Globus pallidus (tissue), 1 donor: ENCODE results near the gene SETD2.

Experiments used
- DNase-seq: peaks from one replicate; pipeline ENCODE4 v3.0.0-alpha.2; 2015; ENCODE audit warnings: low spot score

The SETD2 gene

GRCh38 chr3:46998121-46998851 lies 165.6 kb downstream of the SETD2 start:
- DNase-seq: no peak

GRCh38 chr3:46997453-46998091 lies 166.3 kb downstream of the SETD2 start:
- DNase-seq: no peak

GRCh38 chr3:46996689-46997452 lies 167.0 kb downstream of the SETD2 start:
- DNase-seq: no peak

DNA sequence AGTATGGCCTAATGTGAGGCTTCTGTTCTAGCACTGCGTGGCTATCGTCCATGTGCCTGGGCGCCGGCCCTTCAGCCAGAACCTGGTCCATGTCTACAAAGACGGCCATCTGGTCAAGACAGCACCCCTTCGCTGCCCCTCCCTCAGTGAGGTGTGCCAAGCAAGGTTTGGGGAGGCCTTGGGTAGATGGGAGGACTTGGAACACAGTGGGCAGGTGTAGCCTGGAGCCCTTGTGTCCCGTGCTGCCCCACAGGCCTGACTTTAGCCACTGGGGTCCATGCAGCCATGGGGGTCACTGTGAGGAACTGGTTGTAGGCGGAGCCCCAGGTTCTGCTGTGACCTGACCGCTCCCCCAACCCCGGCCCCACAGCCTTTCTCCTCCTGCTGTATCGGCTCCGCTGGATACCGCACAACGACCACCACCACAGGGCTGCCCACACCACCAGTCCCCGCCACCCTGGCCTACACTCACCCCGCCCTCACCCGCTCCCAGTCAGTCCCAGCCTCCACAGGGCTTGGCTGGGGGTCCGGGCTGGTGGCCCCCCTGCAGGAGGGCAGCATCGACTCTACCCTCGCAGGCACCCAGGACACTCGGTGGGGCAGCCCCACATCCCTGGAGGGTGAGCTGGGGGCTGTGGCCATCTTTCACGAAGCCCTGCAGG lies 167.9 kb downstream of the SETD2 start:
- DNase-seq: no peak

- DNase-seq: no peak
Measured at GRCh38 chr3:46994801-46995731, 168.8 kb downstream of the SETD2 start.

GRCh38 chr3:46993986-46994385 lies 169.9 kb downstream of the SETD2 start:
- no peak for DNase-seq

GRCh38 chr3:46993292-46993691 lies 170.6 kb downstream of the SETD2 start:
- no peak for DNase-seq

GRCh38 chr3:46992231-46992630 lies 171.7 kb downstream of the SETD2 start:
- no peak for DNase-seq

- no peak for DNase-seq
Measured at GRCh38 chr3:46991406-46992165, 172.3 kb downstream of the SETD2 start.

- DNase-seq: no peak
Measured at GRCh38 chr3:46990573-46991374, 173.1 kb downstream of the SETD2 start.

- DNase-seq: no peak
Measured at GRCh38 chr3:46989146-46989810, 174.6 kb downstream of the SETD2 start.

DNA sequence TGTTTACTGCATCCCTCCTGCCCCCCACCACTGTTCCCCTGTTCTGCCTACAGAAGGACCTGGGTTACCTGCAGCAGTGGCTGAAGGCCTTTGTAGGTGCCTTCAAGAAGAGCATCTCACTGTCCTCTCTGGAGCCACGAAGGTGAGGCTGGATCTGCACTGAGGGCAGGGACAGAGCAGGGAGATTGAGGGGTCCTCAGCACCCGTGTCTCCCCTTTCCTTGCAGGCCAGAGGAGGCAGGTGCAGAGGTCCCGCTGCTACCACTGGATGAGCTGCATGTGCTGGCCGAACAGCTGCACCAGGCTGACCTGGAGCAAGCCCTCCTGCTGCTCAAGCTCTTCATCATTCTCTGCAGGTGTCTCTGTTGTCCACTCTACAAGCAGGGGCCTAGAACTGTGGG lies 175.3 kb downstream of the SETD2 start:
- no peak for DNase-seq

DNA sequence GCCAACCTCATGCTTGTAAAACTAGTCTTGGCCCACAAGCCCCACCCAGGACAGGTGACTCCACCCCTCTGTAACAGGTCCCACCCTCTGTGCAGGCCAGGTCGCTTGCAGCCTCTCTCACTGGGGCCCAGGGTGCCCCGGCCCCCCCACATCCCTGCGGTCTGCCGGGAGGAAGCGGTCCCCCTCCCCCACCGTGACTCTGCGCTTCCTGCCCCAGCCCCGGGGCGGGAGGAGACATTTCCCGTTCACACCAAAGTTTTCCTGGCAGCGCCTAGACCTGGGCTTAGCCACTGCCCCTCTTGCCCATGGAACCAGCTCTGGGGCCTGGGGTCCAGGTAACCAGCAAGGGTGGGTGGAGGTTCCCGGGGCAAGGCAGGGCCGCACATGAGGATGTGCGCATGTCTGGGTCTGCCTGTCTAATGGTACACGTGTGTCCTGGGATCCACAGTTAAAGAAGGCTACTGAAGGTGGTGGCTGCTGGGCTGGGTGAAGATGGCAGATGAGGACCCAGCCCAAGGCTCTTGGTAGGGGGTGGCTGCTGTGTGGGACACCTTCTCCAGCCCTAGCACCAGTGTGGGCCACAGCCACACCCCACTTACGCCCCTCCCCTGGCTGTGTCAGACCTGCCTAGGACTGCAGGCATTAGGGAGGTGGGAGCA lies 176.0 kb downstream of the SETD2 start:
- no peak for DNase-seq

DNA sequence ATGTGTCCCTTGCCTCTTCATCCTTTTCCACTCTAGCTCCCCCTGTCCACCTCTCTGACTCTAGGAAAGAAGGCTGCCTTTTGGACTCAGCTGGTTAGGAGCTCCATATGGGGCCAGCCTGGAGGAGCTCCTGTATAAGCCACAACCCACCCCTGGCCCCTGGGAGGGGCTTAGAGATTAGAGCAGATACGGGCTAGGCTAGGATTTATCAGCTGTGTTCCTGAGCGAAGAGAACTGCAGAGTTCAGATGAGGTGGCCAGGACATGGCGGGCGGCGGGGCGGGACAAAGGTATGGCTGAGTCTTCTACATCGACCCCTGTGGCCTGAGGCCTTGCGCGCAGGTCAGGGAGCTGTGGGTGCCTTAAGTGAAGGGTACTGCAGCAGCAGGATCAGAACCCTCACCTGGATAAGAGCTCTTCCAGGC lies 176.6 kb downstream of the SETD2 start:
- no peak for DNase-seq

DNA sequence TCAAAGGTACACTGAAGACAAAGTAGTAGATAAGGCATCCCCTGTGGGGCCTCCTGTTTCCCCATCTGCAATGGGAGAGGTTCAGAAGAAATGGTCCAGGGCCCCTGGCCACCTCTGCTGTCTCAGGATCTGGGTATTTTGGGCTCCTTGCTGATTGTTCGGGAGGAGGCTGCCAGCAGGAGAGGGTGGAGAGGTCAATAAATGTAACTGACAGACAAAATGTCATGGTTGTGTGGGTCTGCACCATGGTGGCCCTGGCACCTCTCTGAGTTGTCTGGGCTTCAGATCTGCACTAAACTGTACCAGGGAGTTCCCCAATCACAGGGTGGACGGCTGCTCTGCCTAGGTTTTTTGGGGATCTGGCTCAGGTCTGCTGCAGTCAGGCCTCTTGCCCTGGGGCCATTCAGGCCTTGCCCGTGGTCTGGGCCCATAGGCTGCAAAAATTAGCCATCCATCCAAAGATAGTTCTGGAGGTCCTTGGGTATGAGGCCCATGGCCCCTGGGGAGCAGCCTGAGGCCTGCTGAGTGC lies 177.1 kb downstream of the SETD2 start:
- no peak for DNase-seq

DNA sequence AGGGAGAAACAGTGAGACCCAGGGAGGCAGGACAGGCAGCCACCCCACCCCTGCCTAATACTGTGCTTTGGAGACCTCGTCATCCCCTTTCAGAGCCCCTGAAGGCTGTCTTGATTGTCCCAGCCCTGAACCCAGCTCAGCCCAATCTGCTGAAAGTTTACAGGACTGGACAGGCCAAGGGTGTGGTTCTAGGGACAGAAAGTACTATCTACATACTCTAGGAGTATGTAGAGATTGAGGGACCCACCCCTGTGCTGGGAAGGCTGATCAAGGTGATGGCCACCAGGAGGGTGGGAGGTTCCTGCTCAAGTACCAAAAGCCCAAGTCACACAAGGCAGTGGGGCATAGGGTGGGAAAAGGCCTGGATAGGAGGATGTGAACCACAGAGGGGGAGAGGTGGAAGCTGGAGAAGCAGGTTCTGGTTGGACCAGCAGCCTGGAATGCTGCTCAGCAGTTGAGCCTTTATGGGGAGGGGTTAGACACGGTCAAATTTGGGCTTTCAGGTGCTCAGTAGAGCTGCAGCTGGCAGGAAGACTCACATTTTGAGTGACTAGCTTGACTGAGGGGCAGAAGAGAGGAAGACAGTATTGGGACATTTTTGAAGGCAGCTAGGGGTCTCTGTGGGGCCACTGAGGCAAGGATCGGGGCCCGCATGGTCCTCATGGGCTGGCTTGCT lies 177.7 kb downstream of the SETD2 start:
- no peak for DNase-seq

DNA sequence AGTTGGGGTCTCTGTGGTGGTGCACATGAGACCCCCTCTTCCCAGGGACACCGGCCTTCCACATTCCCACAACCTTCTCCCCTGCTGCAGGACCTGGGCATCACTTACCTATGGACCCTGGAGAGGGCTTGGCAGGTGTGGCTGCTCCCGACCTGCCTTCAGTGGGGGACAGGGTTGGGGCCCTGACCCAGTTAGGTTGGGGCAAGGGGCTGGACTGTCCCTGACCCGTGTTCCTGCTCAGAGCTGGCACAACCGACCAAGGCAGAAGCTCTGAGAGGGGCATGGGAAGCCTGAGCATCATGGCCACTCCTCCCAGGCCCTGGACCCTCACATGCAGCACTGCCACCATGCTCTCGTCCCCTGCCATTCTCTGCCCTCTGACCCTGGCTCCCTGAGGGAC lies 178.3 kb downstream of the SETD2 start:
- DNase-seq: no peak
